Keratinocyte (primary cell): ENCODE results near the gene KMO. TPM values are rescaled to one million over a fixed set of nuclear protein-coding genes. Genes with fewer than 3 reads are reported as not detected.

Experiments
- DNase-seq: peaks from one replicate; pipeline ENCODE4 v3.0.0-alpha.2; 2011; ENCODE audit warnings: low read depth, missing footprints, low spot score
- FAIRE-seq: peaks from 2 replicates; lab custom pipeline; 2011; peaks lifted over from hg19 to GRCh38; lab: Jason Lieb, UNC
- H2AFZ ChIP-seq: 2 replicates; pipeline ENCODE4 v1.6.0; 2012; ENCODE audit warnings: low read length, control low read depth, inconsistent platforms; ENCODE audit not compliant: control insufficient read depth
- H3K27ac ChIP-seq: 2 replicates; pipeline ENCODE4 v1.5.1; 2011; ENCODE audit warnings: low read length; ENCODE audit not compliant: control insufficient read depth, insufficient read depth
- H3K27me3 ChIP-seq: 3 replicates; pipeline ENCODE4 v1.6.0; 2011; ENCODE audit warnings: low read length; ENCODE audit not compliant: control insufficient read depth, insufficient read depth; ENCODE audit errors: extremely low read depth
- H3K36me3 ChIP-seq, 2 experiments: 2 replicates in 1 of 2; 3 replicates in 1 of 2; pipeline ENCODE4 v1.5.1; 2011; ENCODE audit warnings: low read length in 2 of 2, mild to moderate bottlenecking in 1 of 2; ENCODE audit not compliant: control insufficient read depth in 2 of 2, insufficient read depth in 2 of 2; ENCODE audit errors: extremely low read depth in 1 of 2
- H3K4me1 ChIP-seq: 3 replicates; pipeline ENCODE4 v1.5.1; 2011; ENCODE audit warnings: low read length; ENCODE audit not compliant: control insufficient read depth, insufficient read depth; ENCODE audit errors: extremely low read depth
- H3K4me2 ChIP-seq: 3 replicates; pipeline ENCODE4 v1.6.0; 2011; ENCODE audit warnings: low read depth, low read length; ENCODE audit not compliant: control insufficient read depth, insufficient read depth; ENCODE audit errors: extremely low read depth
- H3K4me3 ChIP-seq, 3 experiments: fragments of 200-600 bp in 1 of 3; sonication (generic) in 1 of 3; 2 replicates in 2 of 3; 3 replicates in 1 of 3; pipeline ENCODE4 v1.5.1; 2011 to 2016; ENCODE audit warnings: low read length in 3 of 3, mild to moderate bottlenecking in 3 of 3, control low read depth in 2 of 3, inconsistent platforms in 1 of 3, low read depth in 1 of 3, mixed read lengths in 1 of 3, mixed run types in 1 of 3, moderate library complexity in 1 of 3; ENCODE audit not compliant: control insufficient read depth in 2 of 3, insufficient read depth in 2 of 3; ENCODE audit errors: extremely low read depth in 1 of 3
- H3K79me2 ChIP-seq: 2 replicates; pipeline ENCODE4 v1.6.0; 2012; ENCODE audit warnings: low read length; ENCODE audit not compliant: control insufficient read depth, insufficient read depth
- H3K9ac ChIP-seq: 3 replicates; pipeline ENCODE4 v1.6.0; 2011; ENCODE audit warnings: low read length; ENCODE audit not compliant: control insufficient read depth, insufficient read depth; ENCODE audit errors: extremely low read depth
- H3K9me1 ChIP-seq: 3 replicates; pipeline ENCODE4 v1.6.0; 2011; ENCODE audit warnings: low read length; ENCODE audit not compliant: control insufficient read depth, insufficient read depth; ENCODE audit errors: extremely low read depth
- H3K9me3 ChIP-seq: 2 replicates; pipeline ENCODE4 v1.5.1; 2012; ENCODE audit warnings: low read depth, low read length; ENCODE audit not compliant: control insufficient read depth
- H4K20me1 ChIP-seq: 3 replicates; pipeline ENCODE4 v1.6.0; 2011; ENCODE audit warnings: low read length; ENCODE audit not compliant: control insufficient read depth, insufficient read depth; ENCODE audit errors: extremely low read depth
- EZH2 ChIP-seq: IDR thresholded peaks from one replicate; pipeline ENCODE4 v1.6.1; 2012; ENCODE audit warnings: inconsistent platforms, mild to moderate bottlenecking, low read length, moderate library complexity
- dilution Hi-C: fragments of 300-500 bp; cut with MboI; formaldehyde crosslinking; loops from one replicate; pipeline ENCODE4 v1.7.0; 2020; ENCODE audit warnings: low sequenced_read_pairs; ENCODE audit not compliant: extremely low pct_ligation_motif_present
- polyA plus RNA-seq, 5 experiments: library from polyadenylated mRNA; depleted of rRNA in 3 of 5; stranded (reverse) in 3 of 5; stranded (forward) in 1 of 5; unstranded in 1 of 5; fragments of >200 nt; gene quantifications; 1 replicate in 1 of 5; 2 replicates in 3 of 5; 3 replicates in 1 of 5; pipeline versions ENCODE4 v1.2.1 to v1.2.3, GENCODE V29; 2011 to 2012; ENCODE audit warnings: missing spikeins in 2 of 5, low read depth in 1 of 5, low replicate concordance in 1 of 5
- TF ChIP-seq, protein P1 (sequence below), 3 experiments: IDR thresholded peaks in 1 of 3; conservative IDR thresholded peaks in 1 of 3; optimal IDR thresholded peaks in 1 of 3; 2 replicates in 2 of 3; 3 replicates in 1 of 3; pipeline versions ENCODE3 to v1.5.1; 2011; ENCODE audit warnings: low read length in 3 of 3, mild to moderate bottlenecking in 3 of 3, moderate library complexity in 2 of 3, control low read depth in 1 of 3, inconsistent platforms in 1 of 3; ENCODE audit not compliant: insufficient read depth in 2 of 3; ENCODE audit errors: extremely low read depth in 1 of 3

The KMO gene
- polyA plus RNA-seq, 1 donor (not counting 4 experiments of a cell fraction or from before 2014, with no cell fraction given): 4.7 TPM

GRCh38 chr1:241488739-241489138, 43.4 kb upstream of the KMO start:
- no peak for FAIRE-seq
- TF ChIP-seq EZH2: no peak
- TF ChIP-seq, protein P1, sequence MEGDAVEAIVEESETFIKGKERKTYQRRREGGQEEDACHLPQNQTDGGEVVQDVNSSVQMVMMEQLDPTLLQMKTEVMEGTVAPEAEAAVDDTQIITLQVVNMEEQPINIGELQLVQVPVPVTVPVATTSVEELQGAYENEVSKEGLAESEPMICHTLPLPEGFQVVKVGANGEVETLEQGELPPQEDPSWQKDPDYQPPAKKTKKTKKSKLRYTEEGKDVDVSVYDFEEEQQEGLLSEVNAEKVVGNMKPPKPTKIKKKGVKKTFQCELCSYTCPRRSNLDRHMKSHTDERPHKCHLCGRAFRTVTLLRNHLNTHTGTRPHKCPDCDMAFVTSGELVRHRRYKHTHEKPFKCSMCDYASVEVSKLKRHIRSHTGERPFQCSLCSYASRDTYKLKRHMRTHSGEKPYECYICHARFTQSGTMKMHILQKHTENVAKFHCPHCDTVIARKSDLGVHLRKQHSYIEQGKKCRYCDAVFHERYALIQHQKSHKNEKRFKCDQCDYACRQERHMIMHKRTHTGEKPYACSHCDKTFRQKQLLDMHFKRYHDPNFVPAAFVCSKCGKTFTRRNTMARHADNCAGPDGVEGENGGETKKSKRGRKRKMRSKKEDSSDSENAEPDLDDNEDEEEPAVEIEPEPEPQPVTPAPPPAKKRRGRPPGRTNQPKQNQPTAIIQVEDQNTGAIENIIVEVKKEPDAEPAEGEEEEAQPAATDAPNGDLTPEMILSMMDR (optimal IDR thresholded peaks at IDR 0.05 in 1 of 3, IDR thresholded peaks at IDR 0.05 in 1 of 3, conservative IDR thresholded peaks at IDR 0.05 in 1 of 3; ENCODE audit: extremely low read depth in 1 of 3, insufficient read depth in 2 of 3, low read length in 3 of 3): no peak

GRCh38 chr1:241495741-241496140, 36.4 kb upstream of the KMO start:
- Histone ChIP-seq H3K27me3 (no peaks in the 10 kb centered on the region), H3K9ac (no peak overlapping the region), H3K4me1 (no peaks in the 10 kb centered on the region), H2AFZ (no peak overlapping the region), H3K79me2 (no peaks in the 10 kb centered on the region), H4K20me1 (no peaks in the 10 kb centered on the region), H3K36me3 (peaks cover 9 to 17% of the 10 kb centered on the region in 2 experiments), H3K9me3 (no peaks in the 10 kb centered on the region), H3K9me1 (no peaks in the 10 kb centered on the region), H3K4me3 (no peak overlapping the region), H3K4me2 (no peak overlapping the region), H3K27ac (no peak overlapping the region)
- no peak for TF ChIP-seq EZH2
- TF ChIP-seq, protein P1 (optimal IDR thresholded peaks at IDR 0.05 in 1 of 3, IDR thresholded peaks at IDR 0.05 in 1 of 3, conservative IDR thresholded peaks at IDR 0.05 in 1 of 3; ENCODE audit: extremely low read depth in 1 of 3, insufficient read depth in 2 of 3, low read length in 3 of 3): no peak
- DNase-seq: no peak
- dilution Hi-C loops: no loop called here
- FAIRE-seq: no peak

More at GRCh38 chr1:241488739-241489138, 43.4 kb upstream of the KMO start:
- no peaks in the 10 kb centered on the region for H3K9me3 ChIP-seq
- no peaks in the 10 kb centered on the region for H3K9me1 ChIP-seq
- dilution Hi-C loops: no loop called here
- H3K27ac ChIP-seq: no peak overlapping the region
- H3K27me3 ChIP-seq: no peaks in the 10 kb centered on the region
- DNase-seq: no peak
- no peak overlapping the region for H3K4me2 ChIP-seq
- H3K9ac ChIP-seq: no peak overlapping the region
- no peaks in the 10 kb centered on the region for H3K79me2 ChIP-seq
- H4K20me1 ChIP-seq: no peaks in the 10 kb centered on the region
- no peak overlapping the region for H3K4me3 ChIP-seq
- H2AFZ ChIP-seq: no peak overlapping the region
- no peaks in the 10 kb centered on the region for H3K4me1 ChIP-seq
- no peaks in the 10 kb centered on the region for H3K36me3 ChIP-seq
